IMR-90 (cell line): ENCODE data around the gene PIK3R4. TPM values are rescaled to one million over a fixed set of nuclear protein-coding genes. Genes with fewer than 3 reads are reported as not detected.

ENCODE experiments used
- ATAC-seq: fragments of 200-7000 bp; cut with Tn5 transposase; 2 replicates; pipeline ENCODE4 v1.9.1; 2020; ENCODE audit warnings: low read depth, mild to moderate bottlenecking, moderate library complexity
- BruUV-seq: library from RNA; stranded (reverse); fragments of 400-500 nt; replicated peaks from 2 replicates; lab custom pipeline; 2021; lab: Mats Ljungman, UMichigan
- CTCF ChIA-PET: fragments of 300-600 bp; formaldehyde crosslinking; extraction: SDS; loops from one replicate; lab custom pipeline; 2021; ENCODE audit warnings: antibody characterized with exemption; lab: Yijun Ruan, JAX
- POLR2A ChIA-PET: fragments of 300-600 bp; sonication (Branson Sonifier 250); formaldehyde crosslinking; loops from one replicate; lab custom pipeline; 2022; ENCODE audit warnings: antibody characterized with exemption; ENCODE audit not compliant: unreplicated experiment; lab: Charles Lee
- DNase-seq: peaks from one replicate; pipeline ENCODE4 v3.0.0; 2013
- H2AFZ ChIP-seq: replicated peaks from 2 replicates; pipeline ENCODE3; 2013; ENCODE audit warnings: low read length, mild to moderate bottlenecking; ENCODE audit not compliant: poor library complexity
- H2AK5ac ChIP-seq: 2 replicates; pipeline ENCODE4 v1.6.1; 2013; ENCODE audit warnings: low read depth, low read length, inconsistent platforms
- H2AK9ac ChIP-seq: replicated peaks from 2 replicates; pipeline ENCODE3; 2013; ENCODE audit warnings: mild to moderate bottlenecking, low read depth, low read length, moderate library complexity; ENCODE audit not compliant: poor library complexity
- H2BK120ac ChIP-seq: 2 replicates; pipeline ENCODE4 v1.6.1; 2013; ENCODE audit warnings: low read depth, low read length, inconsistent platforms
- H2BK15ac ChIP-seq: 3 replicates; pipeline ENCODE4 v1.6.1; 2013; ENCODE audit warnings: low read depth, low read length, inconsistent platforms
- H2BK20ac ChIP-seq: 2 replicates; pipeline ENCODE4 v1.6.1; 2013; ENCODE audit warnings: low read depth, mild to moderate bottlenecking, inconsistent platforms, low read length, moderate library complexity
- H2BK5ac ChIP-seq: 2 replicates; pipeline ENCODE4 v1.6.1; 2013; ENCODE audit warnings: mild to moderate bottlenecking, low read depth, low read length, inconsistent platforms; ENCODE audit not compliant: poor library complexity, severe bottlenecking
- H3K14ac ChIP-seq: replicated peaks from 2 replicates; pipeline ENCODE4 v1.6.1; 2013; ENCODE audit warnings: low read depth, low read length, inconsistent platforms
- H3K18ac ChIP-seq: 2 replicates; pipeline ENCODE4 v1.6.1; 2013; ENCODE audit warnings: low read depth, low read length, control low read depth
- H3K23ac ChIP-seq: 2 replicates; pipeline ENCODE4 v1.6.1; 2013; ENCODE audit warnings: low read depth, low read length, inconsistent platforms
- H3K27ac ChIP-seq: 2 replicates; pipeline ENCODE4 v1.5.1; 2013; ENCODE audit warnings: mild to moderate bottlenecking, control low read depth, low read length; ENCODE audit not compliant: insufficient read depth
- H3K27me3 ChIP-seq: 2 replicates; pipeline ENCODE4 v1.6.1; 2013; ENCODE audit warnings: low read length; ENCODE audit not compliant: control insufficient read depth, insufficient read depth
- H3K36me3 ChIP-seq: 2 replicates; pipeline ENCODE4 v1.6.1; 2013; ENCODE audit warnings: low read length, mixed read lengths; ENCODE audit not compliant: control insufficient read depth, insufficient read depth
- H3K4ac ChIP-seq: 2 replicates; pipeline ENCODE4 v1.6.1; 2013; ENCODE audit warnings: low read depth, low read length, inconsistent platforms
- H3K4me1 ChIP-seq: 2 replicates; pipeline ENCODE4 v1.6.1; 2013; ENCODE audit warnings: low read length, mixed read lengths; ENCODE audit not compliant: control insufficient read depth, insufficient read depth
- H3K4me2 ChIP-seq: 2 replicates; pipeline ENCODE4 v1.6.1; 2013; ENCODE audit warnings: low read depth, mild to moderate bottlenecking, control low read depth, low read length, moderate library complexity
- H3K4me3 ChIP-seq: 2 replicates; pipeline ENCODE4 v1.5.1; 2013; ENCODE audit warnings: low read depth, mild to moderate bottlenecking, control low read depth, low read length, moderate library complexity; ENCODE audit not compliant: insufficient read depth
- H3K56ac ChIP-seq: 2 replicates; pipeline ENCODE4 v1.6.1; 2013; ENCODE audit warnings: low read length, inconsistent platforms; ENCODE audit not compliant: insufficient read depth; ENCODE audit errors: extremely low read depth
- H3K79me1 ChIP-seq, 2 experiments: 2 replicates each; pipeline ENCODE4 v1.6.1; 2013; ENCODE audit warnings: low read length in 2 of 2, inconsistent platforms in 1 of 2, low read depth in 1 of 2
- H3K9ac ChIP-seq: 2 replicates; pipeline ENCODE4 v1.6.1; 2013; ENCODE audit warnings: low read depth, low read length, control low read depth
- H3K9me1 ChIP-seq: 2 replicates; pipeline ENCODE4 v1.6.1; 2013; ENCODE audit warnings: low read length, inconsistent platforms; ENCODE audit not compliant: insufficient read depth
- H3K9me3 ChIP-seq: 2 replicates; pipeline ENCODE4 v1.6.1; 2013; ENCODE audit warnings: low read length; ENCODE audit not compliant: control insufficient read depth, insufficient read depth
- H4K20me1 ChIP-seq: 2 replicates; pipeline ENCODE4 v1.6.1; 2013; ENCODE audit warnings: low read length, inconsistent platforms; ENCODE audit not compliant: insufficient read depth
- H4K5ac ChIP-seq: 2 replicates; pipeline ENCODE4 v1.6.1; 2013; ENCODE audit warnings: mild to moderate bottlenecking, low read depth, low read length, control low read depth
- H4K8ac ChIP-seq, 2 experiments: 2 replicates each; pipeline ENCODE4 v1.6.1; 2013; ENCODE audit warnings: low read depth in 2 of 2, low read length in 2 of 2, control low read depth in 1 of 2, inconsistent platforms in 1 of 2
- H4K91ac ChIP-seq: 2 replicates; pipeline ENCODE4 v1.6.1; 2013; ENCODE audit warnings: low read depth, low read length, inconsistent platforms; ENCODE audit not compliant: insufficient read depth
- BHLHE40 ChIP-seq: fragments of 150-350 bp; IDR thresholded peaks from 2 replicates; pipeline ENCODE4 v1.6.1; 2016; ENCODE audit warnings: mild to moderate bottlenecking, low read depth, low read length
- CEBPB ChIP-seq: IDR thresholded peaks from 2 replicates; pipeline ENCODE4 v1.6.1; 2012; ENCODE audit warnings: low read depth, low read length, improper control_type of control experiment
- CHD1 ChIP-seq: IDR thresholded peaks from 2 replicates; pipeline ENCODE4 v1.6.1; 2012; ENCODE audit warnings: low read depth, low read length, improper control_type of control experiment
- CTCF ChIP-seq: conservative IDR thresholded peaks from 2 replicates; pipeline ENCODE4 v1.5.1; 2012; ENCODE audit warnings: mild to moderate bottlenecking, low read depth, low read length, improper control_type of control experiment
- ELK1 ChIP-seq: fragments of 150-350 bp; IDR thresholded peaks from 2 replicates; pipeline ENCODE4 v1.6.1; 2016; ENCODE audit warnings: low read depth, mild to moderate bottlenecking, low read length, moderate library complexity, borderline replicate concordance
- FOS ChIP-seq: fragments of 150-350 bp; IDR thresholded peaks from 2 replicates; pipeline ENCODE4 v1.6.1; 2016; ENCODE audit warnings: low read depth, low read length
- MAFK ChIP-seq: IDR thresholded peaks from 2 replicates; pipeline ENCODE4 v1.6.1; 2012; ENCODE audit warnings: low read depth, low read length, improper control_type of control experiment
- MAZ ChIP-seq: IDR thresholded peaks from 2 replicates; pipeline ENCODE4 v1.6.1; 2012; ENCODE audit warnings: low read depth, mild to moderate bottlenecking, low read length, improper control_type of control experiment, moderate library complexity, borderline replicate concordance
- MXI1 ChIP-seq: IDR thresholded peaks from 2 replicates; pipeline ENCODE4 v1.6.1; 2012; ENCODE audit warnings: low read depth, mild to moderate bottlenecking, low read length, moderate library complexity, borderline replicate concordance
- NFE2L2 ChIP-seq: fragments of 150-350 bp; IDR thresholded peaks from 2 replicates; pipeline ENCODE4 v1.6.1; 2016; ENCODE audit warnings: low read depth, mild to moderate bottlenecking, low read length
- POLR2A ChIP-seq: IDR thresholded peaks from 2 replicates; pipeline ENCODE4 v1.6.1; 2012; ENCODE audit warnings: mild to moderate bottlenecking, low read depth, low read length
- RAD21 ChIP-seq: IDR thresholded peaks from 2 replicates; pipeline ENCODE4 v1.6.1; 2012; ENCODE audit warnings: low read length, improper control_type of control experiment
- RCOR1 ChIP-seq: IDR thresholded peaks from 2 replicates; pipeline ENCODE4 v1.6.1; 2012; ENCODE audit warnings: mild to moderate bottlenecking, low read length, improper control_type of control experiment; ENCODE audit not compliant: insufficient replicate concordance
- RFX5 ChIP-seq: IDR thresholded peaks from 2 replicates; pipeline ENCODE4 v1.8.0; 2012; ENCODE audit warnings: low read depth, mild to moderate bottlenecking, low read length, moderate library complexity
- SMC3 ChIP-seq: fragments of 150-350 bp; IDR thresholded peaks from 2 replicates; pipeline ENCODE4 v1.6.1; 2016; ENCODE audit warnings: low read depth, mild to moderate bottlenecking, antibody characterized with exemption, low read length, moderate library complexity
- USF2 ChIP-seq: fragments of 150-350 bp; IDR thresholded peaks from 2 replicates; pipeline ENCODE4 v1.6.1; 2017; ENCODE audit warnings: mild to moderate bottlenecking, antibody characterized with exemption, low read length, low read depth
- WGBS, 2 experiments: methylation state at CpG; one replicate each; pipeline versions ENCODE4 v1.1.5 to v1.1.7; 2013; ENCODE audit warnings: missing lambda C conversion rate in 2 of 2; ENCODE audit not compliant: insufficient read length in 1 of 2; ENCODE audit errors: extremely low coverage in 2 of 2; 5-methylcytosine and 5-hydroxymethylcytosine counted together
- dilution Hi-C: fragments of 300-500 bp; cut with HindIII; formaldehyde crosslinking; loops from one replicate; pipeline ENCODE4 v1.14.3; 2018; ENCODE audit warnings: low sequenced_read_pairs; ENCODE audit not compliant: unreplicated experiment
- in situ Hi-C: fragments of 300-500 bp; cut with MboI; formaldehyde crosslinking; loops from 3 replicates; pipeline ENCODE4 v1.14.3; 2019; ENCODE audit warnings: low sequenced_read_pairs, inconsistent platforms, mixed read lengths
- intact Hi-C: fragments of 100-400 bp; cut with micrococcal nuclease; formaldehyde crosslinking; loops from 2 replicates; pipeline ENCODE4 v1.10.0; 2022
- polyA plus RNA-seq, 3 experiments: library from polyadenylated mRNA; depleted of rRNA; stranded (reverse); fragments of >200 nt; gene quantifications; 2 replicates each; pipeline ENCODE4 v1.2.3, GENCODE V29; 2012; ENCODE audit warnings: low replicate concordance in 1 of 3
- total RNA-seq: library from RNA; depleted of rRNA; stranded (reverse); fragments of >200 nt; gene quantifications from 2 replicates; pipeline ENCODE4 v1.2.3, GENCODE V29; 2012

The PIK3R4 gene
- total and polyA plus RNA-seq, 2 of the 4 experiments (the other 2 are of a cell fraction), result 19.7 to 27.2 TPM

GRCh38 chr3:130787422-130788068 lies 40.9 kb upstream of the PIK3R4 start:
- in situ Hi-C loops (no loop called here), dilution Hi-C loops (no loop called here), intact Hi-C loops (no loop called here)
- BruUV-seq, result no TSS peak
- no peak overlapping the region for H2BK15ac ChIP-seq
- H3K4me1 ChIP-seq, result no peaks in the 10 kb centered on the region
- no peak overlapping the region for H4K5ac ChIP-seq
- H4K20me1 ChIP-seq, result no peaks in the 10 kb centered on the region
- no peak overlapping the region for H2AK5ac ChIP-seq
- H3K18ac ChIP-seq, result no peak overlapping the region
- no peak overlapping the region for H2AFZ ChIP-seq
- H3K27ac ChIP-seq, result no peak overlapping the region
- no peak overlapping the region for H3K23ac ChIP-seq
- H2BK5ac ChIP-seq, result no peak overlapping the region
- no peaks in the 10 kb centered on the region for H3K27me3 ChIP-seq
- H2BK20ac ChIP-seq, result no peak overlapping the region
- POLR2A ChIA-PET, result no interaction called here
- no peaks in the 10 kb centered on the region for H3K36me3 ChIP-seq
- H3K4ac ChIP-seq, result no peak overlapping the region
- H3K9ac ChIP-seq, result no peak overlapping the region
- H3K9me1 ChIP-seq, result no peaks in the 10 kb centered on the region
- no peaks in the 10 kb centered on the region for H3K79me1 ChIP-seq
- H4K8ac ChIP-seq, result no peak overlapping the region
- no peak for ATAC-seq
- H4K91ac ChIP-seq, result no peak overlapping the region
- no peak for DNase-seq
- WGBS, 2 experiments, result no CpG with 5 or more reads among the region's 6 CpGs
- CTCF ChIA-PET, result interaction anchor here (0.6 kb wide), 1 partner anchor 158 kb away, joined by 4 read pairs; no protein-coding TSS in a partner anchor
- no peak overlapping the region for H2AK9ac ChIP-seq
- H3K4me2 ChIP-seq, result no peak overlapping the region
- no peak overlapping the region for H3K14ac ChIP-seq
- H2BK120ac ChIP-seq, result no peak overlapping the region
- H3K56ac ChIP-seq, result no peak overlapping the region
- H3K4me3 ChIP-seq, result no peak overlapping the region
- TF ChIP-seq SMC3 (no peak), RFX5 (no peak), USF2 (no peak), NFE2L2 (no peak), MAFK (no peak), MAZ (no peak), FOS (no peak), CTCF (no peak), POLR2A (no peak), ELK1 (no peak), CEBPB (no peak), MXI1 (no peak), RCOR1 (no peak), RAD21 (no peak), BHLHE40 (no peak), CHD1 (no peak)
- H3K9me3 ChIP-seq, result no peaks in the 10 kb centered on the region
